Type B pancreatic cell (in vitro differentiated cells): ENCODE measurements around the gene IWS1. TPM values are rescaled to one million over a fixed set of nuclear protein-coding genes. Genes with fewer than 3 reads are reported as not detected.

Experiments
- DNase-seq: peaks from one replicate; pipeline ENCODE4 v3.0.0; 2021; ENCODE audit warnings: mixed read lengths; ENCODE audit not compliant: unreplicated experiment; ENCODE audit errors: extremely low spot score
- H3K27ac Mint-ChIP-seq: 2 replicates; pipeline ENCODE4 v1.8.0; 2021; ENCODE audit warnings: mild to moderate bottlenecking, mixed read lengths
- H3K27me3 Mint-ChIP-seq: 2 replicates; pipeline ENCODE4 v1.8.0; 2021; ENCODE audit warnings: mixed read lengths
- H3K36me3 Mint-ChIP-seq: 2 replicates; pipeline ENCODE4 v1.8.0; 2021; ENCODE audit warnings: mixed read lengths
- H3K4me1 Mint-ChIP-seq: one replicate; pipeline ENCODE4 v1.8.0; 2021; ENCODE audit warnings: mixed read lengths; ENCODE audit not compliant: unreplicated experiment
- H3K4me3 Mint-ChIP-seq: 2 replicates; pipeline ENCODE4 v1.8.0; 2021; ENCODE audit warnings: mild to moderate bottlenecking, mixed read lengths
- H3K9me3 Mint-ChIP-seq: 2 replicates; pipeline ENCODE4 v1.8.0; 2021; ENCODE audit warnings: mixed read lengths
- total RNA-seq: library from RNA; stranded (reverse); gene quantifications from 2 replicates; pipeline ENCODE4 v1.2.1, GENCODE V29; 2021; ENCODE audit warnings: low replicate concordance
- TF ChIP-seq, protein P1 (sequence below): fragments of 200-600 bp; sonication (generic); conservative IDR thresholded peaks from 2 replicates; pipeline ENCODE4 v1.5.0; 2021; ENCODE audit warnings: antibody characterized with exemption, mild to moderate bottlenecking

The IWS1 gene
- total RNA-seq, 1 donor from 2014 or later, result 45.3 TPM

DNA sequence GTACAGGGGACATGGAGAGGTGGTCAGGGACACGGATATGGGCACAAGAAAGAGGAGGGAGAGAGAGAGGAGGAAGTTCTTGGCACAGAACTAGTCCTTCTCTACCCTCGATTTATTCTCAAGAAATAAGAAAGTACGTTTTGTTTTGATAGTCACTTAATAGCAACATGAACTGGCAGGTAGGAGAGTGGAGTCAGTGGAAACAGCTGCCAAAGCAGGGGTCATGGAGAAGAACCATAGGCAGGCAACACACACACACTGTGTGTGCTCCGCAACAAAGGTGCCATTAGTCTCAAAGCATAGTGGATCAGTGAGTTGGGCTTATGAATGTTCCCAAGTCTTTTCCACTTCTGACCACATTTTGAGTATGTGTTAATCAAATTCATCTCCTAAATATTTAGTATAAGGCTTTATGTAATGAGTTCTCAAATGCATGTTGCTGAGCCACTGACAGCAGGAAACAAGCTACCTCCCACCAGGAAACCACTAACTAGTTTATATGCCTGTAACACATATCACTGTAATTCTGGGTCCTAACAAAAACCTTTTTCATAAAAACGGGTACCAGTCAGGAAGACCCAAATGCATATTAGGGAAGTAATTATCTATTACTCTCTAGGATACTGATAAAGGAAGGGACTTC, 41.1 kb downstream of the IWS1 start:
- Mint-ChIP-seq H3K4me3 (no peak overlapping the region), H3K27me3 (no peaks in the 10 kb centered on the region), H3K9me3 (no peaks in the 10 kb centered on the region), H3K36me3 (peaks cover 45% of the 10 kb centered on the region), H3K4me1 (no peaks in the 10 kb centered on the region), H3K27ac (no peak overlapping the region)
- TF ChIP-seq, protein P1, sequence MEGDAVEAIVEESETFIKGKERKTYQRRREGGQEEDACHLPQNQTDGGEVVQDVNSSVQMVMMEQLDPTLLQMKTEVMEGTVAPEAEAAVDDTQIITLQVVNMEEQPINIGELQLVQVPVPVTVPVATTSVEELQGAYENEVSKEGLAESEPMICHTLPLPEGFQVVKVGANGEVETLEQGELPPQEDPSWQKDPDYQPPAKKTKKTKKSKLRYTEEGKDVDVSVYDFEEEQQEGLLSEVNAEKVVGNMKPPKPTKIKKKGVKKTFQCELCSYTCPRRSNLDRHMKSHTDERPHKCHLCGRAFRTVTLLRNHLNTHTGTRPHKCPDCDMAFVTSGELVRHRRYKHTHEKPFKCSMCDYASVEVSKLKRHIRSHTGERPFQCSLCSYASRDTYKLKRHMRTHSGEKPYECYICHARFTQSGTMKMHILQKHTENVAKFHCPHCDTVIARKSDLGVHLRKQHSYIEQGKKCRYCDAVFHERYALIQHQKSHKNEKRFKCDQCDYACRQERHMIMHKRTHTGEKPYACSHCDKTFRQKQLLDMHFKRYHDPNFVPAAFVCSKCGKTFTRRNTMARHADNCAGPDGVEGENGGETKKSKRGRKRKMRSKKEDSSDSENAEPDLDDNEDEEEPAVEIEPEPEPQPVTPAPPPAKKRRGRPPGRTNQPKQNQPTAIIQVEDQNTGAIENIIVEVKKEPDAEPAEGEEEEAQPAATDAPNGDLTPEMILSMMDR, result no peak
- DNase-seq, result no peak

DNA sequence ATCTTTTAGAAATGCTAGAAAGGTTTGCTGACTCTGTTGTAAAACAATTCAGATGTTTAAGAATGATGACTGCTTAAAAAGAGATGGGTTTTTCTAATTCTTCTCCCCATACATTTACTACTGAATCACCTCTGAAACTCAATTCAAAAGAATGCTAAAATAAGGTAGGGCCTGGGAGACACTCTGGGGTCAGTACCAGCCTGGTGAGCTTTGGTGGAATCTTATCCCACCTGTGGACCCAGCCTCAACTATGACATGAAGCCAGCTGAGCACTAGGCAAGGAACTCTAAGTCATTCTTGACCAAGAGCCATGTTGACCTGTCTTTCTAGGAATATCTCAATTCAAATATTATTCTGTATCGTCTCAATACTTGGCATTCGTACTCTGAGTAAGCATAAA, 44.3 kb downstream of the IWS1 start:
- Mint-ChIP-seq H3K27ac (no peak overlapping the region), H3K27me3 (no peaks in the 10 kb centered on the region), H3K4me3 (no peak overlapping the region), H3K9me3 (no peaks in the 10 kb centered on the region), H3K36me3 (peaks cover 27% of the 10 kb centered on the region), H3K4me1 (no peaks in the 10 kb centered on the region)
- no peak for DNase-seq
- TF ChIP-seq, protein P1, result no peak

DNA sequence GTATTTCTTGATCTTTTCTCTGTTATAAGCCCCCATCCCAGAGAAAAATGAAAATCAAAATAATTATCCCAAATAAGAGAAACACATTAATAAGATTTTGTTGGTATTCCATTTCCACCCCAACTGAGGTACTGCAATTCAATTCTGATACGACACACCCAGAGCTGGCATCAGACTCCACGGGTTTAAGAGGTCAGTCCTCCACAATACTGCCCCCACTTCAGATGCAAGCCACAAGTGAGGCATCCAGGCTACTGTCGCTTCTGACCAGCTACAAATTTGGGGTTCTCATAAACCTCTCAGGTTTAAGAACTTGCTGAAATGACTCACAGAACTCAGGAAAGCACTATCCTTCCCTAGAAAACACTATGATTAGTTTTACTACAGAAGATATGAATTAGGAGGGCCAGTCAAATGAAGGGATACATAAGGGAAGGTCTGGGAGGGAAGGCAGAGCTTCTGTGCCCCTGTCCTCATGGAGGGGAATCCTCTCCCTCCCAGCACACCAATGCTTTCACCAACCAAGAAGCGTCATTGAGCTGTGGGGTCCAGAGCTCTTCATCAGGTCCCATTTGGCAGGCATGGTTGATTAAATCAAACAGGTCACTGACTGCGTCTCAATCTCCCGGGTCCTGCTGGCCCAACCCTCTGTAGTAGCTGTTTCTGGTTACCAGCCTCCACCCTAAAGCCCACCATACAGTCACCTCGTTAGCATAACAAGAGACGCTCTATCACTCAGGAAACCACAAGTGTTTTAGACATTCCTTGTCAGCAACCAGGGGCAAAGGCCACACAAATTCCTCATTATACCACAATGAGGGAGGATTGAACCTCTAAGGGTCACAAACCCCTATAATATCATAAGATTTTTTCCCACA, 46.2 kb downstream of the IWS1 start:
- H3K9me3 Mint-ChIP-seq, result peaks cover 5% of the 10 kb centered on the region
- no peak overlapping the region for H3K4me3 Mint-ChIP-seq
- no peak for DNase-seq
- TF ChIP-seq, protein P1, result no peak
- H3K36me3 Mint-ChIP-seq, result peaks cover 20% of the 10 kb centered on the region
- no peak overlapping the region for H3K27ac Mint-ChIP-seq
- H3K27me3 Mint-ChIP-seq, result no peaks in the 10 kb centered on the region
- H3K4me1 Mint-ChIP-seq, result no peaks in the 10 kb centered on the region

DNA sequence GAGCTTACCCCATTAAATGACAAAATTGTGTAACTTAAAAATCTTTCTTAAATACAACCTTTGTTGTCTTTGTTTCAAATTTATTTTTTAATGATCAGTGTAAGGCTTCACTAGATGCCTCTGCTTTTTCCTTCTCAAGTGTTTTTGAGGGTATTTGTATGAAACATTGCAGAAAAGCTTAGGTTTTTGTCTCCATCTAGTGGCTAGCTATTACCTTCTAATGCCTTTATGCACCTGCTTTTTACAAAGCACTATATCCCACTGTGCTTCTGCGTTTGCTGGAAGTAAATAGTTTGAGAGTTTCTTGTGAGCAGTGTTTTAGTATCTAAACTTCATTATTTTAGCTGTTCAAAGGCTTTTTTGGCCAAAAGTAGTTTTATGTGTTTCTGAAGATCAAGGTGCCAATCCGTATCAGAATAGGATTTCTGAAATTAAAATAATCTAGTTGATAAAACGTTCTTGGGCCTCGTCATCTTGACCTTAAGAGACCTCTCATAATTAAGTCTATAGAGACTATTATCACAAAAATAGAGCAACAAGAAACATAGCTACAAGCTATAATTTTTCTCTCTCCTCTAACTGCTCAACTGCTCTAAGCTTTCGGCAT, 47.0 kb downstream of the IWS1 start:
- TF ChIP-seq, protein P1, result peak; percentile 81
- Mint-ChIP-seq H3K4me1 (no peaks in the 10 kb centered on the region), H3K27ac (no peak overlapping the region), H3K27me3 (no peaks in the 10 kb centered on the region), H3K4me3 (no peak overlapping the region), H3K36me3 (peaks cover 12% of the 10 kb centered on the region), H3K9me3 (peaks cover 5% of the 10 kb centered on the region)
- DNase-seq, result no peak

DNA sequence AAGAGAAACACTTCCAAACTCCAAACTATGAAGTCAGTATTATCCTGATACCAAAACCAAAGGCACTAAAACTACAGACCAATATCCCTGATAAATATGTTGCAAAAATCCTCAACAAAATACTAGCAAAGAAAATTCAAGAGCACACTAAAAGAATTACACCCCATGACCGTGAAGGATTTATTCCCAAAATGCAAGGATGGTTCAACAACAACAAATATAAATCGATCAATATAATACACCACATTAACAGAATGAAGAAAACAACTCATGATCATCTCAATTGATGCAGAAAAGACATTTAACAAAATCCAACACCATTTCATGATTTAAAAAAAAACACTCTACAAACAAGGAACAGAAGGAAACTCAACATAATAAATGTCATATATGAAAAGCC, 50.5 kb downstream of the IWS1 start:
- TF ChIP-seq, protein P1, result no peak
- Mint-ChIP-seq H3K27me3 (no peaks in the 10 kb centered on the region), H3K4me3 (no peak overlapping the region), H3K36me3 (peaks cover 2% of the 10 kb centered on the region), H3K27ac (no peak overlapping the region), H3K9me3 (peaks cover 5% of the 10 kb centered on the region), H3K4me1 (no peaks in the 10 kb centered on the region)
- DNase-seq, result no peak
